Choroid plexus epithelial cell (primary cell): ENCODE data around the gene COMP.
A peak's percentile ranks its signal among the peaks of the same experiment; 100 is the strongest.

ENCODE experiments used
- DNase-seq: peaks from one replicate; pipeline ENCODE4 v3.0.0-alpha.2; 2010; ENCODE audit warnings: low read depth
- H3K4me3 ChIP-seq: 2 replicates; pipeline ENCODE4 v1.5.1; 2011; ENCODE audit warnings: low read depth, mild to moderate bottlenecking, control low read depth, low read length, moderate library complexity
- CTCF ChIP-seq: conservative IDR thresholded peaks from 2 replicates; pipeline ENCODE4 v1.5.1; 2011; ENCODE audit warnings: low read depth, mild to moderate bottlenecking, control low read depth, inconsistent platforms, low read length, moderate library complexity

COMP gene

GRCh38 chr19:18777301-18778075, 13.6 kb downstream of the COMP start:
- peak overlapping the region; percentile 10 for H3K4me3 ChIP-seq
- DNase-seq: no peak
- TF ChIP-seq CTCF: no peak

- no peak for DNase-seq
- TF ChIP-seq CTCF: no peak
- no peak overlapping the region for H3K4me3 ChIP-seq
These were observed 14.4 kb downstream of the COMP start for GRCh38 chr19:18776736-18777135.

GRCh38 chr19:18776288-18776594, 14.9 kb downstream of the COMP start:
- TF ChIP-seq CTCF: peak; percentile 62
- peak; percentile 55 for DNase-seq
- no peak overlapping the region for H3K4me3 ChIP-seq

- DNase-seq: peak; percentile 48
- no peak overlapping the region for H3K4me3 ChIP-seq
- no peak for TF ChIP-seq CTCF
These were observed 15.4 kb downstream of the COMP start for GRCh38 chr19:18775586-18776287.

- no peak for TF ChIP-seq CTCF
- no peak overlapping the region for H3K4me3 ChIP-seq
- DNase-seq: no peak
These were observed 16.2 kb downstream of the COMP start for GRCh38 chr19:18774782-18775444.

- no peak for TF ChIP-seq CTCF
- no peak overlapping the region for H3K4me3 ChIP-seq
- DNase-seq: no peak
These were observed 17.0 kb downstream of the COMP start for GRCh38 chr19:18774107-18774506.
